Measurements from ENCODE around the gene AJUBA.

AJUBA gene

GRCh38 chr14:22928237-22929103 lies 53.9 kb downstream of the AJUBA start:
- no peak for TF ChIP-seq CTCF (IDR thresholded peaks at IDR 0.05)
- no peak for DNase-seq
- no peaks in the 10 kb centered on the region for H3K27me3 Mint-ChIP-seq (ENCODE audit: low read depth, poor library complexity)
- H3K9me3 Mint-ChIP-seq = no peaks in the 10 kb centered on the region
- H3K27ac Mint-ChIP-seq = no peak overlapping the region
- H3K36me3 Mint-ChIP-seq (ENCODE audit: low read depth) = peaks cover 45% of the 10 kb centered on the region
- no peak overlapping the region for H3K4me3 Mint-ChIP-seq
- peaks cover 10% of the 10 kb centered on the region for H3K4me1 Mint-ChIP-seq

GRCh38 chr14:22926316-22926715 lies 56.0 kb downstream of the AJUBA start:
- no peaks in the 10 kb centered on the region for H3K9me3 Mint-ChIP-seq
- peaks cover 5% of the 10 kb centered on the region for H3K4me1 Mint-ChIP-seq
- H3K4me3 Mint-ChIP-seq = peak overlapping the region; percentile 7

GRCh38 chr14:22925513-22925912 lies 56.8 kb downstream of the AJUBA start:
- H3K9me3 Mint-ChIP-seq = no peaks in the 10 kb centered on the region
- H3K4me3 Mint-ChIP-seq = no peak overlapping the region
- H3K27me3 Mint-ChIP-seq (ENCODE audit: low read depth, poor library complexity) = no peaks in the 10 kb centered on the region
- peaks cover 5% of the 10 kb centered on the region for H3K4me1 Mint-ChIP-seq
- no peak for TF ChIP-seq CTCF (IDR thresholded peaks at IDR 0.05)
- no peak for DNase-seq
- no peak overlapping the region for H3K27ac Mint-ChIP-seq
- peaks cover 61% of the 10 kb centered on the region for H3K36me3 Mint-ChIP-seq (ENCODE audit: low read depth)

More at GRCh38 chr14:22926316-22926715, 56.0 kb downstream of the AJUBA start:
- DNase-seq = no peak
- H3K36me3 Mint-ChIP-seq (ENCODE audit: low read depth) = peaks cover 55% of the 10 kb centered on the region
- no peak for TF ChIP-seq CTCF (IDR thresholded peaks at IDR 0.05)
- H3K27ac Mint-ChIP-seq = no peak overlapping the region
- no peaks in the 10 kb centered on the region for H3K27me3 Mint-ChIP-seq (ENCODE audit: low read depth, poor library complexity)

GRCh38 chr14:22923746-22924145 lies 58.6 kb downstream of the AJUBA start:
- H3K36me3 Mint-ChIP-seq (ENCODE audit: low read depth) = peaks cover 66% of the 10 kb centered on the region
- peaks cover 2% of the 10 kb centered on the region for H3K27me3 Mint-ChIP-seq (ENCODE audit: low read depth, poor library complexity)
- no peak overlapping the region for H3K27ac Mint-ChIP-seq
- TF ChIP-seq CTCF (IDR thresholded peaks at IDR 0.05) = no peak
- H3K4me3 Mint-ChIP-seq = no peak overlapping the region
- H3K9me3 Mint-ChIP-seq = no peaks in the 10 kb centered on the region
- no peak for DNase-seq
- peaks cover 17% of the 10 kb centered on the region for H3K4me1 Mint-ChIP-seq

- no peak overlapping the region for H3K4me3 Mint-ChIP-seq
- peaks cover 3% of the 10 kb centered on the region for H3K27me3 Mint-ChIP-seq (ENCODE audit: low read depth, poor library complexity)
- H3K27ac Mint-ChIP-seq = no peak overlapping the region
- no peaks in the 10 kb centered on the region for H3K9me3 Mint-ChIP-seq
- peaks cover 32% of the 10 kb centered on the region for H3K4me1 Mint-ChIP-seq
- no peak for TF ChIP-seq CTCF (IDR thresholded peaks at IDR 0.05)
- peaks cover 71% of the 10 kb centered on the region for H3K36me3 Mint-ChIP-seq (ENCODE audit: low read depth)
- DNase-seq = no peak
These were observed 60.1 kb downstream of the AJUBA start for GRCh38 chr14:22922294-22922693.
